Measurements from ENCODE around the gene CLCA2. TPM values are rescaled to one million over a fixed set of nuclear protein-coding genes. Genes with fewer than 3 reads are reported as not detected.

Gene CLCA2
- total RNA-seq, 1 donor = 0.43 TPM

DNA sequence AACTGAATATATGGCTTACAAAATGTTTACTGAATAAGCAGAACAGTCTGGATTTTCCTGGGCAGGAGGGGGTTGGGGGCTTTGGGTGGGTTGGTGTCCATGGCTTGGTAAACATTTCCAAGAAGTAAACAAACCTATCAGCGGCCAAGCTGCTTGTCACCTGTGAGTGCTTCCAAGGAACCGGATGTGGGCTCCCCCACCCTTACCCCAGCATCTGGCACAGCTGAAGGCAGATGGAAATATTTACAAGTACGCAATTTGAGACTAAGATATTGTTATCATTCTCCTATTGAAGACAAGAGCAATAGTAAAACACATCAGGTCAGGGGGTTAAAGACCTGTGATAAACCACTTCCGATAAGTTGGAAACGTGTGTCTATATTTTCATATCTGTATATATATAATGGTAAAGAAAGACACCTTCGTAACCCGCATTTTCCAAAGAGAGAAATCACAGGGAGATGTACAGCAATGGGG, 44.6 kb downstream of the CLCA2 start, which contains the start of gene CLCA1:
Gene CLCA1 (plus strand): TSS at position 427 of the 477 bp plus-strand sequence. CDS start 45 bp downstream, at position 472.
- H3K4me3 ChIP-seq (ENCODE audit: low read depth, low read length) = no peak within 1 kb of the TSS
- DNase-seq (ENCODE audit: low read depth) = no peak
- TF ChIP-seq, protein P1, sequence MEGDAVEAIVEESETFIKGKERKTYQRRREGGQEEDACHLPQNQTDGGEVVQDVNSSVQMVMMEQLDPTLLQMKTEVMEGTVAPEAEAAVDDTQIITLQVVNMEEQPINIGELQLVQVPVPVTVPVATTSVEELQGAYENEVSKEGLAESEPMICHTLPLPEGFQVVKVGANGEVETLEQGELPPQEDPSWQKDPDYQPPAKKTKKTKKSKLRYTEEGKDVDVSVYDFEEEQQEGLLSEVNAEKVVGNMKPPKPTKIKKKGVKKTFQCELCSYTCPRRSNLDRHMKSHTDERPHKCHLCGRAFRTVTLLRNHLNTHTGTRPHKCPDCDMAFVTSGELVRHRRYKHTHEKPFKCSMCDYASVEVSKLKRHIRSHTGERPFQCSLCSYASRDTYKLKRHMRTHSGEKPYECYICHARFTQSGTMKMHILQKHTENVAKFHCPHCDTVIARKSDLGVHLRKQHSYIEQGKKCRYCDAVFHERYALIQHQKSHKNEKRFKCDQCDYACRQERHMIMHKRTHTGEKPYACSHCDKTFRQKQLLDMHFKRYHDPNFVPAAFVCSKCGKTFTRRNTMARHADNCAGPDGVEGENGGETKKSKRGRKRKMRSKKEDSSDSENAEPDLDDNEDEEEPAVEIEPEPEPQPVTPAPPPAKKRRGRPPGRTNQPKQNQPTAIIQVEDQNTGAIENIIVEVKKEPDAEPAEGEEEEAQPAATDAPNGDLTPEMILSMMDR (IDR thresholded peaks at IDR 0.05; ENCODE audit: insufficient read depth, low read depth, low read length) = no peak

DNA sequence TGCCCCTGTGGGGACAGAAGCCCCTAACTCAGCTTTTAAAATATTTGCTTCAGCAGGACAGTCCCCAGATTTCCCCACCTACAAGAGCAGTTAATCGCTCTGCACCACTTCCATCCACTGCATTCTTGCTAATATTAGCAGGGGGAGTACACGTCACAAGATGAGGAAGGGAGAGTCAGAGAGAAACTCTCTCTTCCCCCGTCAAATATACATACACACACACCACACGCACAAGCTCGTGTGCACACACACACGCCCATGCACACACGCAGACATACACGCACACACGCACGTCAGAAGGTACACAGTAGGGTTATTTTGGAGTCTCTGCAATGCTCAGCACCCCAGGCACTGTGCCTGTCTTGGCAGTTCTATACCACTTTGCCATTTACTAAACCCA, 46.9 kb downstream of the CLCA2 start:
- H3K4me3 ChIP-seq (ENCODE audit: low read depth, low read length) = no peak overlapping the region

DNA sequence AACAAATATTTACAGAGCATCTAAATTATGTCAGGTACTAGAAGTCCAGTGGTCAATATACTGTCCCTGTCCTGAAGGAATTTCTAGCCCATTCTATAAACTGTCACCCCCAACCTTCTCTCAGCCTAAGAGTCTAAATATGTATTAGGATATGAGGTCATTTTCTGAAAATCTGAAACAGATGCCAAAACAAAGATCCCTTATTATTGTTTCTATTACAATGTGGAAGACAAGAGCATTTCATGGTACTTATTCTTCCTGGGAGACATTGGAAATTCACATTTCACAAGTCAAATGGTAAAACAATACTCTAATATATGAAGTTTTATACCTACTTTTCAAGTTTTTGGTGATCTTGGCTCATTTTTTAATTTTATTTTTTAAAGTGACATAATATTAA, 47.3 kb downstream of the CLCA2 start:
- TF ChIP-seq, protein P1 (IDR thresholded peaks at IDR 0.05; ENCODE audit: insufficient read depth, low read depth, low read length) = no peak
- H3K4me3 ChIP-seq (ENCODE audit: low read depth, low read length) = no peak overlapping the region
- DNase-seq (ENCODE audit: low read depth) = no peak

More for the DNA sequence above, 46.9 kb downstream of the CLCA2 start:
- DNase-seq (ENCODE audit: low read depth) = no peak
- TF ChIP-seq, protein P1 (IDR thresholded peaks at IDR 0.05; ENCODE audit: insufficient read depth, low read depth, low read length) = no peak

DNA sequence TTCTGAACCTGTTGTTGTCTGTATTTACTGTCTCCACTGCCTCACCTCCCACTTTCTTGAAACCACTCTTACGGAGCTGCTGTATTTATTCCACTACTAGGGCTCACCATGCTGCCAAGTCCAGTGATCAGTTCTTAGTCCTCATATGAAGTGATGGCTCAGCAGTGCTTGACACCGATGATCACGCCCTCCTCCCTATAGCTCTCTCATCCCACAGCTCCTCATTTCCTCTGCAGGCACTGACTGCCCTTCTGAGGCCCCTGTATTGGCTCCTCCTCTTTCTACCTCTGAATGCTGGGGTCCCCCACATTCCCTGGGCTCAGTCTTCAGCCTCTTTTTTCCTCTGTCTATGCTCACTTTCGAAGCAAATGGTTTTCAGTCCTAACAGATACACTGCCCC, 48.2 kb downstream of the CLCA2 start:
- TF ChIP-seq, protein P1 (IDR thresholded peaks at IDR 0.05; ENCODE audit: insufficient read depth, low read depth, low read length) = no peak
- DNase-seq (ENCODE audit: low read depth) = no peak
- no peak overlapping the region for H3K4me3 ChIP-seq (ENCODE audit: low read depth, low read length)

DNA sequence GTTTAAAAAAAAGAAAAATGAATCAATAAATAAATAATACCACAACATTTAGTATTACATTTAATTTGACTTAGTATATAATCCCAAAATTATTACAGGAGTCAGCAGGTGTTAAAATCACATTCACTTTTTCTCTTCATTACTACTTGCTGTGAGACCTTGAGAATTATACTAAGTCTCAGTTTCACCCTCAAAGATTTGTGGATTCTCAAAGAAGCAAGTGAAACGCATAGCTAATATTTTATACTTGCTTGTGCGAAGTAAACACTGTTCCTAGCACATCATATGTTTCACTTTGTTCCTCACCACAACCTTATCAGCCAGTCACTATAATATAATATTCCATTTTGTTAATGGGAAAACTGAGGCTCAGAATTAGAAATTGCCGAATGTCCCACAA, 48.8 kb downstream of the CLCA2 start:
- H3K4me3 ChIP-seq (ENCODE audit: low read depth, low read length) = no peak overlapping the region
- TF ChIP-seq, protein P1 (IDR thresholded peaks at IDR 0.05; ENCODE audit: insufficient read depth, low read depth, low read length) = no peak
- no peak for DNase-seq (ENCODE audit: low read depth)

DNA sequence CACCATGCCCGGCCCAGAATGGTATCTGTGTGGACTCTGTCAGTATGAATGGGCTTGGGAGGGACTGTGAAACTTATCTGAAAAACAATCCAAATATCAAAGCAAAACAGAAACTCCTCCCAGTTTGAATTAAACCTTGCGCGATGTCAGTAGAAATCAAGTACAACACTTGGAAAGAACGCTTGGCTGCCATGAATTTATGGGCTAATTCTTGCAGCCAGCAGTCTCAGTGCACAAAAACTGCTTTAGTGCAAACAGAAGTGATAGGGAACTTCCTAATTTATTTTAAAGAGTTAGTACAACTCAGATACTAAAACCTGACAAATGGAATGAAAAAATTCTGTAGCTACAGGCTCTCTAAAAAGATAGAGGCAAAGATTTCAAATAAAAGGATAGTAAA, 53.3 kb downstream of the CLCA2 start:
- TF ChIP-seq, protein P1 (IDR thresholded peaks at IDR 0.05; ENCODE audit: insufficient read depth, low read depth, low read length) = no peak
- H3K4me3 ChIP-seq (ENCODE audit: low read depth, low read length) = no peak overlapping the region
- no peak for DNase-seq (ENCODE audit: low read depth)

DNA sequence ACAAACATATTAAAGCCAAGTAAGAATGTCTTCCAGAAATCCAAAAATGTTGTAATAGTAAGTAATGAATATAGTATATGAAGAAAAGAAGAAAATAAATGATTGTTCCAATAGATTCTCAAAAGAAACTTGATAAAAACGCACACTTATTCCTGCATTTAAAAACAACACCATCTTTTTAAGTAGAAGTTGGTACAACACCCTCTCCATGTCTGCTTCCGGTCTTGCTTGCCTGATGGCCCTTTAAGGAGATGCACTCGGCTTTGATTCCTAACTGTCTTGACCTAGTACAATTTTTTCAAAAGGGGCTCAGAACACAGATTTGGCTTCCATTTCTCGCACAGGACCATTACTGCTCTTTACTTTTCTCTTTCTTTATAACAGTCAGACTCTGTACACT, 53.7 kb downstream of the CLCA2 start:
- no peak for DNase-seq (ENCODE audit: low read depth)
- TF ChIP-seq, protein P1 (IDR thresholded peaks at IDR 0.05; ENCODE audit: insufficient read depth, low read depth, low read length) = no peak
- no peak overlapping the region for H3K4me3 ChIP-seq (ENCODE audit: low read depth, low read length)
